ENCODE data around the gene ZBED3. TPM values are rescaled to one million over a fixed set of nuclear protein-coding genes. Genes with fewer than 3 reads are reported as not detected.

Gene ZBED3
- total RNA-seq, 2 experiments from 2014 or later = 0.45 to 0.85 TPM

- H3K36me3 Mint-ChIP-seq (ENCODE audit: low read depth) = peaks cover 57% of the 10 kb centered on the region
- H3K9me3 Mint-ChIP-seq = no peaks in the 10 kb centered on the region
- DNase-seq = no peak
- ChIA-PET POLR2A (no interaction called here), CTCF (interaction anchor here (2.5 kb wide), 1 partner anchor 12 kb away, joined by 14 read pairs; no protein-coding TSS in a partner anchor)
- H3K4me1 Mint-ChIP-seq = peaks cover 15% of the 10 kb centered on the region
- no peak overlapping the region for H3K27ac Mint-ChIP-seq
- no peaks in the 10 kb centered on the region for H3K27me3 Mint-ChIP-seq
- no peak overlapping the region for H3K4me3 Mint-ChIP-seq
Measured at GRCh38 chr5:77066184-77066583, 20.9 kb downstream of the ZBED3 start.

GRCh38 chr5:77065256-77065655 lies 21.8 kb downstream of the ZBED3 start:
- Mint-ChIP-seq H3K9me3 (no peaks in the 10 kb centered on the region), H3K4me3 (no peak overlapping the region), H3K4me1 (peaks cover 15% of the 10 kb centered on the region), H3K27me3 (no peaks in the 10 kb centered on the region), H3K27ac (no peak overlapping the region), H3K36me3 (ENCODE audit: low read depth) (peaks cover 63% of the 10 kb centered on the region)
- CTCF ChIA-PET = interaction anchor here (0.9 kb wide), 1 partner anchor 11 kb away, joined by 3 read pairs; no protein-coding TSS in a partner anchor
- POLR2A ChIA-PET = no interaction called here
- no peak for DNase-seq

- Mint-ChIP-seq H3K4me1 (peaks cover 15% of the 10 kb centered on the region), H3K36me3 (ENCODE audit: low read depth) (peaks cover 61% of the 10 kb centered on the region), H3K4me3 (no peak overlapping the region), H3K27ac (no peak overlapping the region), H3K9me3 (no peaks in the 10 kb centered on the region), H3K27me3 (no peaks in the 10 kb centered on the region)
- DNase-seq = no peak
- ChIA-PET POLR2A (interaction anchor here (1.0 to 1.3 kb wide), 2 partner anchors 13 to 34 kb away, joined by 3 read pairs; partner anchors contain the start of gene AGGF1), CTCF (interaction anchor here (1.1 kb wide), 1 partner anchor 199 kb away, joined by 5 read pairs; no protein-coding TSS in a partner anchor)
Measured at GRCh38 chr5:77064040-77064439, 23.0 kb downstream of the ZBED3 start.

DNA sequence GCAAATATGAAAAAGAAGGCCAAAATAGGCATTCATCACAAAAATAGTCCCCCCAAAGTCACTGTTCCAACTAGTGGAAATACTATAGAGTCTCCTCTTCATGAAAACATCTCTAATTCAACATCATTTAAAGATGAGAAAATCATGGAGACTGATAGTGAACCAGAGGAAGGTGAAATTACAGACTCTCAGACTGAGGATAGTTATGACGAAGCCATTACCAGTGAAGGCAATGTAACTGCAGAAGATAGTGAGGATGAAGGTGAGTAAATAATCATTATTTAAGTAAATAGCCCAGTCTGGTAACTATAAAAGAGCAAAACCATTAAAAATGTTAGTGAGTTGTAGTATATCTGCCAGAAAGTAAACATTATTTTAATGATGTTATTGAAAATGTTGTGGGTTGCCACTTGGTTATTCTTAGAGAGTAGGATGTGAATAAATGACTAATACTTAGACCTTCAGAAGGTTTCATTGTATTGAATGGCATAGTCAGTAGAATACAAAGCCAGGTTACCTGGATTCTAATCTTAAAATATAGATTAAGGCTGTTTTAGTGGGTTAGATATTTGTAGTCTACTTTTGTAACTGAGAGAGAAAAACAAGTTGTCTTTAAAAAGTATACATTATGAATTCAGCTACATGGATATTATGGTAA lies 40.5 kb downstream of the ZBED3 start:
- no peaks in the 10 kb centered on the region for H3K27me3 Mint-ChIP-seq
- H3K36me3 Mint-ChIP-seq (ENCODE audit: low read depth) = peaks cover 50% of the 10 kb centered on the region
- DNase-seq = no peak
- ChIA-PET CTCF (no interaction called here), POLR2A (no interaction called here)
- peaks cover 14% of the 10 kb centered on the region for H3K4me1 Mint-ChIP-seq
- H3K27ac Mint-ChIP-seq = no peak overlapping the region
- H3K4me3 Mint-ChIP-seq = no peak overlapping the region
- H3K9me3 Mint-ChIP-seq = no peaks in the 10 kb centered on the region

DNA sequence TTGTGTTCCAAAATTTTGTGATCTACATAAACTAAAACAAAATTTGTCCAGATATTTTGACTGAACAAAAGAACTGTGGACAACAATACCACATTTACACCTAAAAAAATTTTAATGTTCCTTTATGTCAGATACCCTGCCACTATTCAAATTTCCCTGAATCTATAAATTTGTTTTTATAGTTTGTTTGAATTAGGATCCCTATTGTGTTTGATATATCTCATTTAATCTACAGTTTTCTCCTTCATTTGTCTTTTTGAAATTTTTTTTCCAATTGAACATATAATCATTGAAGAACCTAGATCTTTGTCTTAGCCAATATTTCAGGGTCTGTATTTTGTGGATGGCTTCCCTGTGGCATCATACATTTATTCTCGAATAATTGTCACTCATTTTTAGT lies 51.1 kb downstream of the ZBED3 start:
- DNase-seq = no peak
- no peaks in the 10 kb centered on the region for H3K9me3 Mint-ChIP-seq
- peaks cover 27% of the 10 kb centered on the region for H3K4me1 Mint-ChIP-seq
- ChIA-PET CTCF (no interaction called here), POLR2A (no interaction called here)
- H3K4me3 Mint-ChIP-seq = no peak overlapping the region
- peaks cover 60% of the 10 kb centered on the region for H3K36me3 Mint-ChIP-seq (ENCODE audit: low read depth)
- H3K27me3 Mint-ChIP-seq = no peaks in the 10 kb centered on the region
- H3K27ac Mint-ChIP-seq = no peak overlapping the region

DNA sequence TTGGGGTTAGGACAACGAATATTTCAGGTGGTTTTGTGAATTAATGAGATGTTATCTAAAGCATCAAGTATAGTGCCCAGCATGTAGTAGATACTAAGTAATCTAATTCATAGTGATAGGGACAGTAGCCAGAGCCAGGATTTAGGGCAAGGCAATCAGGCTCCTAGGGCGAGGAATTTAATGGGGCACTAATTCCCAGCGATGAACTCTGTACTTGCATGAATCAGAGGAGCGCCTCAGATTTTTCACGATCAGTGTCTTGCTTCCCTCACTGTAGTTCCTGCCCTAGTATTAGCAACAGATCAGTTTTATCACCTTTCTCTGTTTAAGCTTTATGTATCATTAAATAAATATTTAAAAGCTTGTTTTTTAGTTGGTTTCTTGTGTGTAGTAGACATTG lies 53.7 kb downstream of the ZBED3 start:
- DNase-seq = no peak
- ChIA-PET POLR2A (no interaction called here), CTCF (interaction anchor here (1.3 kb wide), 1 partner anchor 459 kb away, joined by 3 read pairs; the partner anchor contains the start of gene WDR41)
- Mint-ChIP-seq H3K9me3 (peaks cover 16% of the 10 kb centered on the region), H3K4me3 (no peak overlapping the region), H3K36me3 (ENCODE audit: low read depth) (peaks cover 60% of the 10 kb centered on the region), H3K4me1 (peaks cover 39% of the 10 kb centered on the region), H3K27me3 (no peaks in the 10 kb centered on the region), H3K27ac (no peak overlapping the region)

- ChIA-PET POLR2A (no interaction called here), CTCF (interaction anchor here (0.7 to 1.3 kb wide), 2 partner anchors 459 to 1183 kb away, joined by 3 read pairs; partner anchors contain the start of gene WDR41)
- H3K4me1 Mint-ChIP-seq = peaks cover 39% of the 10 kb centered on the region
- no peak for DNase-seq
- no peak overlapping the region for H3K27ac Mint-ChIP-seq
- peaks cover 19% of the 10 kb centered on the region for H3K9me3 Mint-ChIP-seq
- peak overlapping the region; percentile 21 for H3K4me3 Mint-ChIP-seq
- peaks cover 58% of the 10 kb centered on the region for H3K36me3 Mint-ChIP-seq (ENCODE audit: low read depth)
- no peaks in the 10 kb centered on the region for H3K27me3 Mint-ChIP-seq
Measured at GRCh38 chr5:77032635-77033034, 54.5 kb downstream of the ZBED3 start.

GRCh38 chr5:77031891-77032290 lies 55.2 kb downstream of the ZBED3 start:
- peaks cover 19% of the 10 kb centered on the region for H3K9me3 Mint-ChIP-seq
- H3K27me3 Mint-ChIP-seq = no peaks in the 10 kb centered on the region

GRCh38 chr5:77030097-77031071 lies 56.7 kb downstream of the ZBED3 start, which contains the start of gene AGGF1:
AGGF1 (plus strand) TSS chr5:77030404; CDS start chr5:77030767, 363 bp downstream.
- POLR2A ChIA-PET = interaction anchor here (0.6 to 2.5 kb wide), 24 partner anchors 9 to 1518 kb away, joined by 3 to 14 read pairs (median 3); partner anchors contain the start of genes CERT1, POLK, S100Z and SCAMP1
- DNase-seq = peak; percentile 94
- Mint-ChIP-seq H3K4me3 (peak within 1 kb of the TSS; percentile 89), H3K9me3 (peaks cover 19% of the 10 kb centered on the region), H3K4me1 (peaks cover 39% of the 10 kb centered on the region), H3K36me3 (ENCODE audit: low read depth) (peaks cover 40% of the 10 kb centered on the region), H3K27me3 (peaks cover 3% of the 10 kb centered on the region), H3K27ac (peak within 1 kb of the TSS; percentile 89)
- CTCF ChIA-PET = interaction anchor here (0.7 to 2.6 kb wide), 15 partner anchors 14 to 462 kb away, joined by 3 to 15 read pairs (median 3); partner anchors contain the start of gene WDR41

More at GRCh38 chr5:77031891-77032290, 55.2 kb downstream of the ZBED3 start:
- DNase-seq = no peak
- Mint-ChIP-seq H3K27ac (peak overlapping the region; percentile 45), H3K4me1 (peaks cover 39% of the 10 kb centered on the region), H3K36me3 (ENCODE audit: low read depth) (peaks cover 54% of the 10 kb centered on the region), H3K4me3 (peak overlapping the region; percentile 89)
- CTCF ChIA-PET = interaction anchor here (1.3 to 2.6 kb wide), 6 partner anchors 45 to 460 kb away, joined by 3 to 15 read pairs (median 6); partner anchors contain the start of gene WDR41
- POLR2A ChIA-PET = interaction anchor here (1.2 to 2.5 kb wide), 3 partner anchors 19 to 744 kb away, joined by 4 to 12 read pairs (median 6); partner anchors contain the start of gene TBCA

- CTCF ChIA-PET = interaction anchor here (1.2 to 2.6 kb wide), 8 partner anchors 13 to 463 kb away, joined by 3 to 15 read pairs (median 4); partner anchors contain the start of gene WDR41
- Mint-ChIP-seq H3K27ac (peak overlapping the region; percentile 89), H3K36me3 (ENCODE audit: low read depth) (peaks cover 33% of the 10 kb centered on the region), H3K4me3 (peak overlapping the region; percentile 89), H3K9me3 (peaks cover 19% of the 10 kb centered on the region), H3K4me1 (peaks cover 36% of the 10 kb centered on the region), H3K27me3 (peaks cover 3% of the 10 kb centered on the region)
- POLR2A ChIA-PET = interaction anchor here (0.7 to 2.5 kb wide), 13 partner anchors 11 to 1265 kb away, joined by 3 to 12 read pairs (median 4); partner anchors contain the start of genes S100Z and TBCA
- no peak for DNase-seq
Measured at GRCh38 chr5:77029376-77029885, 57.7 kb downstream of the ZBED3 start.

- Mint-ChIP-seq H3K4me1 (peaks cover 34% of the 10 kb centered on the region), H3K36me3 (ENCODE audit: low read depth) (peaks cover 33% of the 10 kb centered on the region), H3K9me3 (peaks cover 19% of the 10 kb centered on the region), H3K4me3 (no peak overlapping the region), H3K27ac (no peak overlapping the region), H3K27me3 (peaks cover 3% of the 10 kb centered on the region)
- no peak for DNase-seq
- ChIA-PET CTCF (no interaction called here), POLR2A (no interaction called here)
Measured at GRCh38 chr5:77028631-77029375, 58.3 kb downstream of the ZBED3 start.

DNA sequence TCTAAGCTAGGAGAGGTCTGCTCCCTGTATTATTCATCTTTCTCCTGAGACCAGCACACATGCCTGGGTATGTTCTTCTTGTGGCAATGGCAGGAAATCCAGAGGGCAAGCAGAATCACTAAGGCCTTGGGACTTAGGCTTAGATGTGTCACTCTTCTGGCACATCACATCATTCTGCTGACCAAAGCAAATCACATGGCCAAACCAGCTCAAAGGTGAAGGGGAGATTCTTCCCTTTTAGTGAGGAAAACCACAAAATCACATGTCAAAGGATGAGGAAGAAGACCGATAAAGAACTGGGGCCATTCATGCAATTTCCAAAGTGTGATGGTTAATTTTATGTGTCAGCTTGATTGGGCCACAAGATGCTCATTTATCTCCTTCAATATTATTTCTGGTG lies 62.6 kb downstream of the ZBED3 start:
- no peak for DNase-seq
- no peak overlapping the region for H3K4me3 Mint-ChIP-seq
- H3K27me3 Mint-ChIP-seq = peaks cover 13% of the 10 kb centered on the region
- H3K4me1 Mint-ChIP-seq = peaks cover 10% of the 10 kb centered on the region
- H3K36me3 Mint-ChIP-seq (ENCODE audit: low read depth) = peaks cover 14% of the 10 kb centered on the region
- ChIA-PET POLR2A (no interaction called here), CTCF (no interaction called here)
- no peak overlapping the region for H3K27ac Mint-ChIP-seq
- peaks cover 14% of the 10 kb centered on the region for H3K9me3 Mint-ChIP-seq

Data from activated CD4-positive, alpha-beta memory T cell treated with anti-CD3 and anti-CD28 coated beads, Interleukin-2, amount 10 ng/mL, durations not matched to agents 7 days and 5 days (primary cell).